ENCODE results near the gene BMP4.

Gene BMP4

GRCh38 chr14:53946071-53946403 lies 10.6 kb downstream of the BMP4 start:
- no peak for DNase-seq (ENCODE audit: low read depth)

DNA sequence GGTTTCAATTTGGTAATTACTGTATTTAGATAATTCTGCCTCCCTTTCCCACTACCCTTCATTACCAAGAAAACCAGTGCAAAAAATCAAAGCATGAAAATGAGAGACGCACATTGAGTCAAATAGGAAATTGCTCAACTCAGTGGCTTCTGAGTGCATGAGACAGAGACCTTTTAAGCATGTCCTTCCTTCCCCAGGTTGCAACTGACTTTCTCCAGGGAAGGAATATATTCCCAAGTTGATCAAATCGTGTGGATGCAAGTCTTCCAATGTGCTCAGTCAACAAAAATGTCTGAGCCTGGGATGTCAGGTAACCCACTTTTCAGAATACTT lies 12.9 kb downstream of the BMP4 start:
- no peak for DNase-seq (ENCODE audit: low read depth)

GRCh38 chr14:53942970-53943750 lies 13.5 kb downstream of the BMP4 start:
- DNase-seq (ENCODE audit: low read depth), result no peak

DNA sequence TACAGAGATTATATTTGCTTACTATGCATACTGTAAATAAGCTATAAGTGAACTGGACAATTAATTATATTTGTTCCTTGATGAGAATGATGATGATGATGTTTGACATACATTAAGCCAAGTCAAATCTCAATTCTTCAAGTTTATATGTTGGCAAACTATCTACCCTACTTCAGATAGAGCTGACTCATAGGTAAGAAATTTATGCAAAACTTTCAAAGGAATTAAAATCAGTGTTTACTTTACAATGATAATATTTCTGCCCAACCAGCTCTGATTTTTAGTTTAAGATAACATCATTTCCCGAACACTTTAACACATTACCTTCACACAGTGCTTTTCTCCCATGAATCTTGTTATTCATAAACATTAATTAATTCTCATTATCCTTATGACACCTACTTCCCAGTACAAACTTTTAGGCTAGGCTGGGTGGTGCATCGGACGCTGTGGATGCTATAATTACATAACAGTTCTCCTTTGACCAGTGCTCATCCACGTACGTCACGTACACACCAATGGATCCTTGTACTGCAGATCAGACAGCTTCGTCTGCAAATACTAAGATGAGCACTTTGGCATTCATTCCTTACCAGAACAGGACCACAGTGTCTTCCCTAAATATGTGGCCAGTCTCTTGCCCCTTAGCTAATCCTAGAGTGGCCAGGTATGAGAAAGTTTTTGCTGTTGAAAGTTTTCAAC lies 18.3 kb downstream of the BMP4 start:
- no peak for DNase-seq (ENCODE audit: low read depth)

DNA sequence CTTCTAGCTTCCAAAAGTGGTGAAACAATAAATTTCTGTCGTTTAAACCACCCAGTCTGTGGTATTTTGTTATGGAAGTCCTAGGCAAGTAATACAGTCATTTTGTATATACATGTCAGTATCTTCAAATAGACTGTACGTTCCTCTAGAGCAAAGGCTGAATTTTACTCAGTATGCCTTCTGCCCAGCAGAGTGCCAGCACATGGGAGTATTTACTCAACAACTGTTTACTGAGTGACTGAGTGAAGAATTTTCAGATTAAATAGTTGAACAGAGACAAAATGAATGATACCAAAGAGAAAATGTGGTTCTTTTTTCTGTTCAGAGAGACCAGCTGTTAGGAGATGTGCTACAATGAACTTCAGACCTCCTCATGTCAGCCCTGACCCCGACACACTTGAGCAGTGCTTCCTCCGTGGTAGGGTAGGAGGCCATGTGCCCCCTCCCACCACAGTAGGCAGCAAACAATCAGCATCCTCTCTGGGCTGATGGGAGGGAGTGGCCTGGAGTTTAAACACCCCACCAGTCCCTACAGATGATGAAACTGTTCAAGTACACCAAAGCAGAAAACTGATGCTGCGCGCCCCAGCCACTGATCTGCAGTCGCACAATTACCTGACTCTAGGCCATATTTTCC lies 21.7 kb downstream of the BMP4 start:
- no peak for DNase-seq (ENCODE audit: low read depth)

DNA sequence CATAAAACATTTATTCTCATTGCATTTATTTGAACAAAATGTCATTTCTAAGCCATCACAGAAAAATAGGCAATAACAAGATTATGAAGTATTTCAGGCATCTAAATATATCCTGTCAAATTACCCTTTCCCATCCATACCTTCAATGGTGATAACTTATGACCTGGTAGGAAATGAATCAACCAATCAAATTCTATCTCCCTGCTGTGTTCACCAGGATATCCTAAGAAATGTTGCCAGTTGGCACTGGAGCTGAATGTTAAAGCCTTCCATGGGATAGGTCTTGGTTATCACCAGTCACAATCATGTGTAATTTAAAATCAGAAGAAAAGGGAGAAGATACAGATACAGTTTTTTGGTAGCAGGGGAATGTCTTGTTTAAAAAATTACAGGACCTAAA lies 23.7 kb downstream of the BMP4 start:
- no peak for DNase-seq (ENCODE audit: low read depth)

- DNase-seq (ENCODE audit: low read depth), result no peak
Observed at GRCh38 chr14:53929871-53930715, 26.5 kb downstream of the BMP4 start.

- peak; percentile 12 for DNase-seq (ENCODE audit: low read depth)
Observed at GRCh38 chr14:53927171-53927570, 29.5 kb downstream of the BMP4 start.

DNA sequence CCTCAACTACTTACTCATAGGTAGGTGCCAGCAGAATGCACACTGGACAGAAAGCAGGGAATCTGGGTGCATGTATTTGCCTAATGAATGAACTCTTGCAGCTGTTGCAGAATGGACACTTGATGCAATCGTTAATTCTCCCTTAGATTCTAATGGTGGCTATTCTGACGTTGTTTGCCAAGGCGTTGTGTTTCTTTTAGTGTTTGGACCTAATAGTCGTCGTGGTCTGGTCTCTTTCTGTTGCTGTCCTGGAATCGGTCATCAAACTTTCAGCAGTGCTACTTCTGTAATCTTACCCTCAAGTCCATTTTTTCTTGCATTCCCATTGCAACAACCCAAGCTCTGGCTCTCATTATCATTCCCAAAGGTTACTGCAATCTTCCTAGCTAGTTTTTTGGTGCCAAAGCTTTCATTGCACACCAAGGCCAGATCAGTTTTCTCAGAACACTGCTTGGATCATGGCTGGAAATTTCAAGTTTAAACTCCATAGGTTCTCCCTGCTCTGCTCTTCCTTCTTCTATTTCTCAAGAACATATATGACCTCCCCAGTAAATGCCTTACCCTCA lies 31.3 kb downstream of the BMP4 start:
- DNase-seq (ENCODE audit: low read depth), result peak; percentile 34

- DNase-seq (ENCODE audit: low read depth), result peak; percentile 61
Observed at GRCh38 chr14:53924753-53925152, 31.9 kb downstream of the BMP4 start.

GRCh38 chr14:53921027-53921426 lies 35.6 kb downstream of the BMP4 start:
- no peak for DNase-seq (ENCODE audit: low read depth)

- DNase-seq (ENCODE audit: low read depth), result no peak
Observed at GRCh38 chr14:53916239-53916638, 40.4 kb downstream of the BMP4 start.

DNA sequence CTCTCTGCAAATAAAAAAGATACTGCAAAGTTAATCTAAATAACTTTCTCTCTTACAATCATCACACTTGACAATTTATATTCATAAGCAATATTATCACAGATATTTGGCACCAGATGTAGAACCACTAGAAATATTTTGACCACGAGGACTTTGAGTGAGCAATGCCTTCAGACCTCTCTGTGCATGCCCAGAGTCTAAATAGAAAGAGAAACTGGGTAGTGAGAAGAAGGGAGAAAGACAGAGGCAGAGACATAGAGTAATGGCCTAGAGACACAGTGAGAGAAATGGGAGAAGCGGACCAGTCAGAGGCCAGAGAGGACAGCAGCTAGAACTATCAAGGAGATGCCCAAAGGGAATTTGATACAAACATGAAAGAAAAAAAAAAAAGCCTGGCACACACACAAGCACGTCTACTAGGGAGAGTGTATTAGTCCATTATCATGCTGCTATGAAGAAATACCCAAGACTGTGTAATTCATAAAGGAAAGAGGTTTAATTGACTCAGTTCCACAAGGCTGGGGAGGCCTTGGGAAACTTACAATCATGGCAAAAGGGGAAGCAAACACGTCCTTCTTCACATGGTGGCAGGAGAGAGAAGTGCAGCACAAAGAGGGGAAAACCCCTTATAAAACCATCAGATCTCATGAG lies 41.1 kb downstream of the BMP4 start:
- DNase-seq (ENCODE audit: low read depth), result no peak

GRCh38 chr14:53912021-53912420 lies 44.6 kb downstream of the BMP4 start:
- DNase-seq (ENCODE audit: low read depth), result no peak

- DNase-seq (ENCODE audit: low read depth), result no peak
Observed at GRCh38 chr14:53908416-53908815, 48.2 kb downstream of the BMP4 start.

- DNase-seq (ENCODE audit: low read depth), result no peak
Observed at GRCh38 chr14:53902307-53902706, 54.3 kb downstream of the BMP4 start.

DNA sequence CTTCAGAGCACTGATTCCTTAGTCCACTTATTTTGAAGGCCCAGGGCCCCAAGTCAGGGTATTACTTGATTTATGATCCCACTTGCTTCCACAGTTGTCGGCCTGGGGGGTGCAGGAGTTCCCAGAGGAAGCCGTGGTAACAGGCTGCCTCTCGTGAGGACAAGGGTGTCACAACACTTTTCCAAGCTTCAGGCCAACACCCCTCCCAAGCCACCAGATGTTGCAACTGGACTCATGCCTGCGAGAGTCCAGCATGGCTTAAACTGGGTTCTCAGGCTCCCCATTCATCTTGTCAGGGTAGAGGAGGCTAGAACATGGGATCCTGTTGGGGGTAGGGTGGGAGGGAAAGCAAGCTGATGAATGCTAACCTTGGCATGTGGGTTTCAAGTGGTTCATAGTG lies 56.1 kb downstream of the BMP4 start:
- DNase-seq (ENCODE audit: low read depth), result no peak
